ENCODE data around the gene CLDND1.
A peak's percentile ranks its signal among the peaks of the same experiment; 100 is the strongest.

Gene CLDND1

DNA sequence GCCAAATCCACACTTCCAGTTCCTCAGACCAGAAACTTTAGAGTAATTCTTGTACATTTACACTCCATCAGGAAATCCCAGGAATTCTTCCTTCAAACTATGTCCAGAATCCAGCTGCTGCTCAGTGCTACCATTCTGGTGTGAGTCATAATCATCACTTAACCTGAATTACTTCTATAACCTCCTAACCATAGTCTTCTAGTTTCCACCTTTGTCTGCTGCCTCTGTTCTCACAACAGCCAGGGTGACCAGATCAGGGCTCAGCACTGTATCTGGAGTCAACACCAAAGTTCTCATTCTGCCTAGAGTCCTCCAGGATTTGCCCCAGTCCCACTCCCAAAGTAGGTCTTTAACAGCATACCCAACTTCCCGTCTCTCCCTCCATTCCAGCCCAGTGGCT lies 3.4 kb downstream of the CLDND1 start:
- no peak for DNase-seq (ENCODE audit: low read depth)
- TF ChIP-seq CTCF (conservative IDR thresholded peaks at IDR 0.05; ENCODE audit: low read length), result no peak
- no peak overlapping the region for H3K4me3 ChIP-seq (ENCODE audit: low read length)

- no peak for TF ChIP-seq CTCF (conservative IDR thresholded peaks at IDR 0.05; ENCODE audit: low read length)
- DNase-seq (ENCODE audit: low read depth), result no peak
- H3K4me3 ChIP-seq (ENCODE audit: low read length), result no peak overlapping the region
These were observed 3.9 kb downstream of the CLDND1 start for GRCh38 chr3:98518816-98519215.

- no peak for TF ChIP-seq CTCF (conservative IDR thresholded peaks at IDR 0.05; ENCODE audit: low read length)
- no peak for DNase-seq (ENCODE audit: low read depth)
- H3K4me3 ChIP-seq (ENCODE audit: low read length), result no peak overlapping the region
These were observed 7.8 kb downstream of the CLDND1 start for GRCh38 chr3:98514948-98515347.

- no peak overlapping the region for H3K4me3 ChIP-seq (ENCODE audit: low read length)
- no peak for TF ChIP-seq CTCF (conservative IDR thresholded peaks at IDR 0.05; ENCODE audit: low read length)
- no peak for DNase-seq (ENCODE audit: low read depth)
These were observed 9.0 kb downstream of the CLDND1 start for GRCh38 chr3:98513736-98514135.

GRCh38 chr3:98513091-98513511 lies 9.6 kb downstream of the CLDND1 start:
- DNase-seq (ENCODE audit: low read depth), result peak; percentile 73
- TF ChIP-seq CTCF (conservative IDR thresholded peaks at IDR 0.05; ENCODE audit: low read length), result no peak
- no peak overlapping the region for H3K4me3 ChIP-seq (ENCODE audit: low read length)

- no peak for TF ChIP-seq CTCF (conservative IDR thresholded peaks at IDR 0.05; ENCODE audit: low read length)
- no peak overlapping the region for H3K4me3 ChIP-seq (ENCODE audit: low read length)
- no peak for DNase-seq (ENCODE audit: low read depth)
These were observed 10.1 kb downstream of the CLDND1 start for GRCh38 chr3:98512576-98512975.

DNA sequence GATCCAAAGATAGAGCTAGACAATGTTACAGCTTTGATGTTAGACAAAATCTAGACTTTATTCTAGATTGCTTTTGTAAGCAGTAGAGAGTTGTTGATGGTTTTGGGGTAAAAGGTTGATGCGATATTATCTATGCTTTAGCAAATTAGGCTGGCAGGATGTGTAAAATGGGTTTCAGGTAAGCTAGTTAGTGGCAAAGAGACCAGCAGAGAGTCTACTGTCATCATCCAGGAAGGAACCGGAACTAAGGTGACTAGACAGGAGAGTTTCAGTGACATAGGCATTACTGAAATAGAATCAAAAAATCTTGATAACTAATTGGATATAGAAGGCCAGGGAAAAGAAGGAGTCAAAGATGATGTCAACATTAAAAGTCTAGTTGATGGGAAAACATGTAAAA lies 14.1 kb downstream of the CLDND1 start:
- no peak for TF ChIP-seq CTCF (conservative IDR thresholded peaks at IDR 0.05; ENCODE audit: low read length)
- no peak overlapping the region for H3K4me3 ChIP-seq (ENCODE audit: low read length)
- no peak for DNase-seq (ENCODE audit: low read depth)
